ENCODE measurements around the gene PTGES3L.
"Not testable (repeated sequence)": the region's sequence is repeated elsewhere in the genome, so short reads cannot be mapped to it uniquely, and the experiment has no call there.

The PTGES3L gene

GRCh38 chr17:43014020-43014648, 34.3 kb upstream of the PTGES3L start:
- no peak for DNase-seq (ENCODE audit: low spot score)

DNA sequence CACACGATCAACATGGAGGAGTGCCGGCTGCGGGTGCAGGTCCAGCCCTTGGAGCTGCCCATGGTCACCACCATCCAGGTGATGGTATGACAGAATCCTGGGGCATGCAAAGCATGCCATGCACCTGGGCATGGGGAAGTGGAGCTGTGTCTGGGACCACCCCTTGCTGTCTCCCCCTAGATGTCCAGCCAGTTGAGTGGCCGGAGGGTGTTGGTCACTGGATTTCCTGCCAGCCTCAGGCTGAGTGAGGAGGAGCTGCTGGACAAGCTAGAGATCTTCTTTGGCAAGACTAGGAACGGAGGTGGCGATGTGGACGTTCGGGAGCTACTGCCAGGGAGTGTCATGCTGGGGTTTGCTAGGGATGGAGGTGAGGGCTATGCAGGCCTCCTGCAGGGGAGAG, 33.4 kb upstream of the PTGES3L start:
- no peak for DNase-seq (ENCODE audit: low spot score)

DNA sequence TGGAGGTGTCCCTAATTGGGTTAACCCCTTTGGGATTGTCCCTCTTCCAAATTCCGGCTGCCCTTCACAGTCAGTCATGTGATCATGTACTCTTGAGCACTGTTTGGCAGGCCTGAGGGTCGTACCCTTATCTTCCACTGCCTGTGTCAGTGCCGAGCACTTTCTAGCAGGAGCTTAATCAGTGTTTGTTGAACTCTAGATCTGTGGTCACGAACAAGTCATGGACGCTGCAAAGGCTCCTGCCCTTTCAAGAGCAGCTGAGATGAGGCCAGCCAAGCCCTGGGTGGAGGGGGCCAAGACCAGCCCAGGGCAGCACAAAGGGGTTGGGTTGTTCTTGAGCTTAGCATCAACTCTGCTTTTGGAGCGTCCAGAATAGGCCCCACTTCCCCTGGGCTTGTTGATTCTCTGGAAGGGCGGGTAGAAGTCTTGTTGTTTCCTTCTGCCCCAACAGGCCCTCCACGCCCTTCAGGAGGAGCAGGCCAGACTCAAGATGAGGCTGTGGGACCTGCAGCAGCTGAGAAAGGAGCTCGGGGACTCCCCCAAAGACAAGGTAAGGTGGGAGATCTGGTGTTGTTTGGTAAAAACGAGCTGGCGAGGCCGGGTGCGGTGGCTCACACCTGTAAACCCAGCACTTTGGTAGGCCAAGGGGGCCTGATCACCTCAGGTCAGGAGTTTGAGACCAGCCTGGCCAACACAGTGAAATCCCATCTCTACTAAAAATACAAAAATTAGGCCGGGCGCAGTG, 32.0 kb upstream of the PTGES3L start:
- no peak for DNase-seq (ENCODE audit: low spot score)

DNA sequence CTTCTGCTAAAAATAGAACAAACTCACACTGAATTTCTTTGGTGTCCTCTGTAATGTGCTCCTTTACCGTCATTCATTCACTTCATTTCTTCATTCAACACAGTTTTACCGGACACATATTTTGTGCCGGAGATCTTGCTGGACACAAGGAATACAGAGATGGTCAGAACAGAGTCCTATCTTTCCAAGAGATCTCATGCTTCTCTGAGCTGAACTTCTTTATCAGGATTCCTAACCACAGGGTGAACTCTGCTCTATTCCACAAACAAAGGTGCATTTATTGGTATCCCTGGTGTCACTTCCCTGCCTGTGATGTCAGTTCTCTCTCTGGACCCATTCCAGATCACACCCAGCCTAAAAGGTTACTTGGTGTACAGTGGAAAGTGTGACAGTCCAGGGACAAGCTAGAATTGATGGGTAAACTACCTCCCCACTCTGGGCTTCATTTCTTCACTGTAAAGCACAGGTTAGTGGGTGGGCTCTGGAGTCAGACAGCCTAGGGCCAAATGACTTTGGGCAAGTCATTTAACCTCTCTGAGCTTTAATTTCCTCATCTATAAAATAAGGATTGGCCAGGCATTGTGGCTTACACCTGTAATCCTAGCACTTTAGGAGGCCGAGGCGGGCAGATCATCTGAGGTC, 30.9 kb upstream of the PTGES3L start:
- no peak for DNase-seq (ENCODE audit: low spot score)

DNA sequence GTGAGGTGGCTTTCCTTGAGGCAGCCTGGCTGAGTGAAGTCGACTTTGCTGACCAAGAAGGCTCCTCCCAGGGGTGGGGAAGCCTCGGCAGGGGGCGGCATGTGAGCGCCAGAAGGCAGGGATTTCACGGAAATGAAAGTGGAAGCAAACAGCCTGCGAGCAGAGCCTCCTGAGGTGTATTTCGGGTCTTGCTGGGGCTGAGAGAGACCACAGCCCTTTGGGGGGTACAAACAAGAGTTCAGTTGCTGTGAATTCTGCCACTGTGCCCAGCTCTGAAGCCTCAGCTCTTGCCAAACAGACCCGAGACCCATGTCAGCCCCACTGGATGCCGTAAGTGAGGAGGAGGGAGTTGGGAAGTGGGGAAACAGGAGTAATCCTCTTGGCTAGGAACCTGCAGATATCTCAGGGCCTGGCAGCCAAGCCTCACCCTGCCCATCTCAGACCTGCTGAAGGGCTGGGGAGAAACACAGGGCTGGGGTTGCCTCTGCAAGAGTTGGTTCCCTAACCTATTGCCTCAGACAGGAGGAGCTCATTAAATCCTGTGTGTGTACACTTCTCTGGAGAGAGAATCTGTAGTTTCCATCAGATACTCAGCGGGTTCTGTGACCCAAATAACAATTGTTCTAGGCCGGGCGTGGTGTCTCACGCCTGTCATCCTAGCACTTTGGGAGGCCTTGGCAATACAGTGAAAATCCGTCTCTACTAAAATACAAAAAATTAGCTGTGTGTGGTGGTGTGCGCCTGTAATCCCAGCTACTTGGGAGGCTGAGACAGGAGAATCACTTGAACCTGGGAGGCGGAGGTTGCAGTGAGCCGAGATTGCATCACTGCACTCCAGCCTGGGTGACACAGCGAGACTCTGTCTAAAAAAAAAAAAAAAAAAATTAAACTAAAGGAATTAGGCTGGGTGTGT, 27.0 kb upstream of the PTGES3L start, which contains the start of gene IFI35:
Gene IFI35 (plus strand): TSS at position 146 of the 913 bp plus-strand sequence. CDS start 164 bp downstream, at position 310.
- peak; percentile 88 for DNase-seq (ENCODE audit: low spot score)

GRCh38 chr17:43003542-43004172, 23.8 kb upstream of the PTGES3L start:
- DNase-seq (ENCODE audit: low spot score) = no peak

DNA sequence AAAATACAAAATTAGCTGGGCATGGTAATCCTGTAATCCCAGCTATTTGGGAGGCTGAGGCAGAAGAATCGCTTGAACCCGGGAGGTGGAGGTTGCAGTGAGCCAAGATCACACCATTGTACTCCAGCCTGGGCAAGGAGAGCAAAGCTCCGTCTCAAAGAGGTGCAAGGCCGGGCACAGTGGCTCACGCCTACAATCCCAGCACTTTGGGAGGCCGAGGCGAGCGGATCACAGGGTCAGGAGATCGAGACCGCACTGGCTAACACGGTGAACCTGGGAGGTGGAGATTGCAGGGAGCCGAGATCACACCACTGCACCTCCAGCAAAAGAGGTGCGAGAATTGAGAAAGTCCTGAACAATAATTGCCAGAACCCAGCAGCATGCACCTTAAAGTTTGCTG, 21.0 kb upstream of the PTGES3L start:
- DNase-seq (ENCODE audit: low spot score) = not testable (repeated sequence)

- DNase-seq (ENCODE audit: low spot score) = no peak
Measured at GRCh38 chr17:42999003-42999525, 19.2 kb upstream of the PTGES3L start.

- DNase-seq (ENCODE audit: low spot score) = peak; percentile 97
Measured at GRCh38 chr17:42997984-42998938, 18.4 kb upstream of the PTGES3L start, which contains the start of gene RPL27. RPL27 (plus strand) TSS chr17:42998419; CDS start chr17:42998751, 332 bp downstream.

DNA sequence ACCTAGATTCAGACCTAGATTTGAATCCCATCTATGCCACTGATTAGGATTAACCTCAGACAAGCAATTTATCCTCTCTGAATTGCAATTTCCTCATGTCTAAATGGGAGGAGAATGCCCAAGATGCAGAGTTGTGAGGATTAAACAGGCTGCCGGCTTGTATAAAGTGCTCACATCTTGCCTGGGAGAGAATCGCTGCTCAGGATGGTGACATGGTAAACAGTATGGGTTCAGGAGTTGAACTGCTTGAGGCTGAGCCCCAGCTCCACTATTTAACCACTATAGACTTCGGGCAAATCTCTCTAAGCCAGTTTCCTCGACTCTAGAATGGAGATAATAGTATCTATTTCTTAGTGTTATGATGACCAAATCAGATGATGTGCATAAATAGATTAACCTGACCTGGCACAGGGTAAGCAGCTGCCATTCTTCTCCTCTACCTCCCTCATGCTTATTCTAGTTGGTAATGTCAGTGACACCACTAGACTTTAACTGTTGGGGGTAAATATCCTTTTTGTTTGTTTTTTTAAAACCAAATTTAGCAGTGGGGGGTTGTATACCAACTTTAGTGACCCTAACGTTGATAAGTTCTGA, 17.6 kb upstream of the PTGES3L start:
- no peak for DNase-seq (ENCODE audit: low spot score)

DNA sequence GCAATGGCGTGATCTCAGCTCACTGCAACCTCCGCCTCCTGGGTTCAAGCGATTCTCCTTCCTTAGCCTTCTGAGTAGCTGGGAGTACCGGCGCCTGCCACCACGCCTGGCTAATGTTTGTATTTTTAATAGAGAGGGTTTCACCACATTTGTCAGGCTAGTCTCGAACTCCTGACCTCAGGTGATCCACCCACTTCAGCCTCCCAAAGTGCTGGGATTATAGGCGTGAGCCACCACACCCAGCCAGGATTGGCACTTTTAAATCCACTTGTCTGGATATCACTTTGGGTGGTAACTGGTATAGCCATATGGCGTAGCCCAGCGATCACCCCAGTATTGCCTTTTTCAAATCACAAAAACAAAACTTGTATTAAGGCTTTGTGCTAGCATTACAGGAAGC, 14.0 kb upstream of the PTGES3L start:
- not testable (repeated sequence) for DNase-seq (ENCODE audit: low spot score)

DNA sequence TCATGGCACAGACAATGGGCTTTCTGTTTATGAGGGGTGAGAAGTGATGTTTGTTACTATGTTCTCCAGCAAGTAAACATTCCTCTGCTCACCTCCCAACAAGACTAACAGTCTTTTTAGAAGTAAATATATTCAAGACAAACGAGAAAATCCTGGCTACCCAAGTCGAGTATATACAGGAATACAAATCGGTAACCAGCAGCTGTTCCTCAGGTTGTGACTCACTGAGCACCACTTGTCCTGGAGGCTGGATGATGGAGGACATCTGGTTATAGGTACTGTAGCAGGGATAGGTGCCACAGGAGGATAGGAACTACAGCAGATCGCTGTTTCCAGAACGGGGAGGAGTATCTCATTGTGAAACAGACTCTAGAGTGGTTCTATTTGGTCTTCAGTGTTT, 13.0 kb upstream of the PTGES3L start:
- no peak for DNase-seq (ENCODE audit: low spot score)

GRCh38 chr17:42991471-42991870, 11.6 kb upstream of the PTGES3L start:
- DNase-seq (ENCODE audit: low spot score) = no peak

- DNase-seq (ENCODE audit: low spot score) = peak; percentile 38
Measured at GRCh38 chr17:42989726-42990652, 10.1 kb upstream of the PTGES3L start.

GRCh38 chr17:42989141-42989540, 9.3 kb upstream of the PTGES3L start:
- no peak for DNase-seq (ENCODE audit: low spot score)

DNA sequence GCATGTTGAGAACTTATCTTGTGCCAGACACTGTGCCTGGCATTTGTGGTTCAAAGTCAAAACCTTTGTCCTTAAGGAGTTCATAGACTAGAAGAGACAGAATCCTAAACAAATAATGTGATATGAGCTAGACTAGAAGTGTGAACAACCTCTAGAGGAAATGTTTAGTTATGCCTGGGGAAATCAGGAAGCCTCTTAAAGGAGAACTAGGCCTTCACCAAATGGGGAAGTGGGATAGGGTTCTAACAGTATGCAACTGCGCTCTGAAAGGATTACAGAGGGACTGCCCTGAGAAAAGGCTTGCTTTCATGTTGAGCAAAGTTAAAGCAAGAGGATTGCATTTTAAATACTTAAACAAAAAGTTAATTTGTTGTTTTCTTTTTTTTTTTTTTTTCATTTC, 5.3 kb upstream of the PTGES3L start:
- no peak for DNase-seq (ENCODE audit: low spot score)

DNA sequence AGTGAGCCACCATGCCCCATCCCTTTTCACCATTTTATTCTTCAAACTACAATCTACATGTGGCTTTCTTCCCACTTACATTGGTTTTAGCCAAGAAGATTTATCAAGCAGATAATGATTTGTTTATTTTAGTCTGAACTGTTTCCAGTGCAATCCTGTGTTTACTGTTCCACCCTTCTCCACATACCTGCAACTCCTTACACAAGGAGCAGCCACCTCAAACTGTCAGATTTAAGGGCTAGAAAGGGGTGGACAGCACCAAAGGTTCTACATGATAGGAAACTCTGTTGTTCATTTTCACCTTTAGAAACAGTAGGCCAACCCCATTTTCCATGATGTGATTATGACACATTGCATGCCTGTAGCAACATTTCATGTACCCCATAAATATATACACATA, 2.4 kb upstream of the PTGES3L start:
- DNase-seq (ENCODE audit: low spot score) = no peak

DNA sequence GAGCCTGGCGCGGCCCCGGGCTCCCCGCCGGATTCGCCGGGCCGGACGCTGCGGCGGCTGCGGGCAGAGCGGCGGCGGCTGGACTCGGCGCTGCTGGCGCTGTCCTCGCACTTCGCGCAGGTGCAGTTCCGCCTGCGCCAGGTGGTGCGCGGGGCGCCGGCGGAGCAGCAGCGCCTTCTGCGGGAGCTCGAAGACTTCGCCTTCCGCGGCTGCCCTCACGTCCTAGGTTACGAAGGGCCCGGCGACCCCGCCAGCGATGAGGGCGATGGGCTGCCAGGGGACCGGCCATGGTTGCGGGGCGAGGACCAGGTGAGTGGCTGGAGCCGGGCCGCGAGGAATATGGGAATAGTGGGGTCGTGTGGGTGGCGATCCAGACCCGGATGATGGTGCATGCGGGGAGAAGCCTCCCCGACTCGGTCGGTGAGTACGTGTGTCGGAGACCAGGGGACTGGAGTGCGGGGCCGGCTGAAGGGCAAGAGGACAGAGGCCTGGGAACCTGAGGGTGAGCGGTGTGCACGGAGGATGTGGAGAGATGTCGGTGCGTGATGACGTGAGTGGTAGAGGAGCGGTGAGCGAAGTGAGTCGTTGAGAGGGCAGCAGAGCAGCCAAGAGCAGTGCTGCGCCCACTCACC, 1.0 kb upstream of the PTGES3L start:
- DNase-seq (ENCODE audit: low spot score) = peak; percentile 60

Data from AG08395 (cell line).